ENCODE results near the gene AK4.

AK4 gene

DNA sequence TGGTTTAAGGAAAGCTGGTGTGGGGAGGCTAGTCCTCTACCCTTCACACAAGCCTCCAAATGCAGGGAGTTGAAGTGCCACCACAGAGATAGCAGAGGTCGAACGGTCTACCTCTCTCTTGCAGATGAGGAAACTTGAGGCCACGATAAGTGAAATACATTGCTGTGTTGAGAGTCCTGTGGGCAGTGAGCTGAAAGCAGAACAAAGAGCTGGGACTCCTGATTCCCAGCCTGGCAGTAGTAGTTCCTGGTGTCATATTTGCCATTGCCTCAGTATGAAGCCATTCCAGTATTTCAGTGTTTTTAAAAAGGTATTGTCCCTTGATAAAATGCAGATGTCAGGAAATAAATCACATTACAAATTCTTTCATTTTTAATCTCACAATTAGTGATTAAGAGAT, 28.6 kb downstream of the AK4 start:
- no peak for DNase-seq (ENCODE audit: low spot score)

DNA sequence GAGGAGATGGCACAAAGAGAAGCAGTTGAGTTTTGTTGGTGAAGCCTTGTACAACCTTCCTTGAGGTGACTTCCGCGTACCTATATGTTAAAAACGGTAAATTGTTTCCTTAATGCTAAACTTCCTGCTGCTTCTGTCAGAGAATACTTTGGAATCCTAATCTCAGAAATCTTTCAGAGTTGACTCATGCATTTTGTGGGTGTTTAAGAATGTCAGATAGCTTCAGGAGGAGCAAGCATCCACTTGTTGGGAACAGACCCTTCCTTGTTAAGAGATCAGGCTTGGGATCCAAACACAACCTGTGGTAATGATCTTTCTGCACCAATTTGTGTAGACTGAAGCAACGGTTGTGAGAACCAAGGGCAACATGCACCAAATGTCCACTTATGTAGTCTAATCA, 29.5 kb downstream of the AK4 start:
- no peak for DNase-seq (ENCODE audit: low spot score)

DNA sequence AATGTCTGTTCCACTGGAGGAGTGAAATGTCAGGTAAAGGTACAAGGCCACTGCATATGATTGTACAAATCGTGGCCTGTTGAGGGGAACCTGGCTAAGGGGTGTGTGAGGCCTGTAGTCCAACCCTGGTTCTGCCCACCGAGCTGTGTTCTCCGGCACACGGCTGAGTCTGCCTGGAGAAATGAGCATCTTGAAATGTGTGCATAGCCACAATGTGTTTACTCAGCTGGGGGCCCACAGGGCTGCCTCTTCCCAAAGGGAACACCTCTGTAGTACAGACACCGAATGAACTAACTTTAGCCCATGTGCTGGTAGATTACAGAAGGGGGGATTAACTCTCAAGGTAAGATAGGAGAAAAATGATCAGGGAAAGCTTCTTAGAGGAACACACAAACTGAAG, 30.2 kb downstream of the AK4 start:
- DNase-seq (ENCODE audit: low spot score): no peak

DNA sequence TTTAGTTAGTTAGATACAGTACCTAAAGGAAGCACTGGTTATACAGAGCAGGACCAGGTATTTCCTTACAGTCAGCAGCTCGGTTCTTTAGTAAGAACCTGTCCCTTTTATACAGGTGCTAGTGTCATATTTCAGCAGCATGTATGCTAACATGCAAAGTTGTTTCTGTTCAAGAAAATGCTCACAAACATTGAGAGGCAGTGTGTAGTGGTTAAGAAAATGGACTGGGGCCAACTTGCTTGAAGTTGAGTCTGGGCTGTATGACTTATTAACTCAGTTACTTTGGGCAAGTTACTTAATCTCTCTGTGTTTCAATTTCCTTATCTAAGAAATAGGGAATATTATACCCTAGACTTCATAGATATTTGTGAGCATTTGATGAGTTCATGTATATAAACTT, 31.1 kb downstream of the AK4 start:
- DNase-seq (ENCODE audit: low spot score): no peak

DNA sequence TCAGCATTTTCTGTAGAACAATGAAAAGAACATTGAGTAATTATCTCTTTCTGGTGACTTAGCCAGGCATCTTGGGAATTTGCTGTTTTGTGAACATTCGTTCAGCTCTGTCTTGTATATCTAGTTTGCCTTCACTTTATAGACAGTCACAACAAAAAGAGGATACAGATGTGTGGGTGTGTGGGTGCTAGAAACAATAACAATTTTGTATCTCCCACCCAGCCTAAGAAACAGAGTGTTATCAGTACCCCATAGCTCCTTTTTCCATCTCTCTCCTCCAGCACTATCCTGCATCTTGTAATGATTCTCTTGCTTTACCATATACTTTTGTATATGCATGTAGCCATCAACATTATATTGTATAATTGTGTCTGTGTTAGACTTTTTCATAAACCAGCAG, 33.0 kb downstream of the AK4 start:
- DNase-seq (ENCODE audit: low spot score): no peak

DNA sequence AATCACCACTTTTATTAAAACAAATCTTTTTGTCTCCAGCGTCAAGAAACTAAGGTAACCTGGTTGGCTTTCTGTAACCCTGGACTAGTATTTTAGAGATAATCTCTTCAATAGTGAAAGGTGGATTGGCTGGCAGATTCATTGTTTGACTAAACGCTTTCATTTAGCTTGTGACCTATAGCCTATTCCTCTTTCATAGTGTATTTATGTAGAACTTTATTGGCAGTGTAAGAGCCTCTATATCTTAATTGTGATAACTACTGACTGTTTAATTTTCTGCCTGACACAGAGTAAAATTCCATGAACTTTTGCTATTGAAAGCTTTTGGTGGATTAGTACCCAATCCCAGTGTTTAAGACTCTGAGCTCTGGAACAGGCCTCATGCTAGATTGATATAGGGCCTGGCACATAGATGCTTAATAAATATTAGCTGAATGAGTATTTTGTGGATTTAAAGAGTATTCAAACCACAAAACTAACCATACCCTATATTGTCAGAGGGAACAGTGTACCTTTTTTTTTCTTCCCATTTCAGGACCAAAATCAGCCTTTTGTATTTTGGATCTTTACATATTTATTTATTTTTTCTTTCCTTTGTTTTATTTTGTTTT, 34.8 kb downstream of the AK4 start:
- no peak for DNase-seq (ENCODE audit: low spot score)

DNA sequence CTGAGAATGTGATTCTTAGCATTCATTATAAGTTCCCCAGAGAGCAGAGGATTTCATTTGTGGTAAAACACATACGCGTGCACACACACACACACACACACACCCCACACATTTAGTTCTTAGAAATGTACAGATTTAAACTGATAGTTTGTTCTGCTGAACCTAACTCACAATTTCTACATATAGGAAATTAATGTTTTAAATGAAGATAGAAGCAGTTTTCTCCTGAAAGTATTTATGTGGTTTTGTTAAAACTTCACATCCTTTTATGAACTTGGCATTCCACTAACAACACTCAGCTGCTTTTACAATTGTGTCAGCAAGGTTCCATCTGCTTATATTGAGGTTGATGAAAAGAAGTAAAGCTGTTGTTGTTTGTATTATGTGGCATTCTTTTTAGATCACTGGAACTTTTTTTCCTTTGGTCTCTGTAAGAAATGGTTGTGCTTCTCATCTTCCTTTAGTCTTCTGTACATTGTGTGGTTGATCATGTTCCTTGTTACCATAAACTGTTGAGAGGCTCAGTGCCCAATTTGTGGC, 41.6 kb downstream of the AK4 start:
- DNase-seq (ENCODE audit: low spot score): no peak

DNA sequence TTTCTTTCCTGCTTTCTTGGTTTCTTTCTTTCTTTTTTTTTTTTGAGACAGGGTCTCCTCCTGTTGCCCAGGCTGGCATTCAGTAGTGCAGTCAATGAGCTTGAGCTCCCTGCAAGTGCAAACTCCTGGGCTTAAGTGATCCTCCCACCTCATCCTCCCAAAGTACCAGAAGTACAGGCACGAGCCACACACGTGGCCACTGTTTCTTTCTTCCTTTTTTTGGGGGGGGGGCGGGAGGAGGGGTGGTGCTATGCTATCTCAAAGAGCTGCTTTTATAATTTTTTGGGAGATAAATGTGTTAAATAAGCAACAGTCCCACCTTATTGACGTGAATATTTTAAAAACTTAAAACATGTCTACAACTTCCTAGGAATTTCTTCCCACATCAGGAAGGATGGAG, 42.2 kb downstream of the AK4 start:
- no peak for DNase-seq (ENCODE audit: low spot score)

DNA sequence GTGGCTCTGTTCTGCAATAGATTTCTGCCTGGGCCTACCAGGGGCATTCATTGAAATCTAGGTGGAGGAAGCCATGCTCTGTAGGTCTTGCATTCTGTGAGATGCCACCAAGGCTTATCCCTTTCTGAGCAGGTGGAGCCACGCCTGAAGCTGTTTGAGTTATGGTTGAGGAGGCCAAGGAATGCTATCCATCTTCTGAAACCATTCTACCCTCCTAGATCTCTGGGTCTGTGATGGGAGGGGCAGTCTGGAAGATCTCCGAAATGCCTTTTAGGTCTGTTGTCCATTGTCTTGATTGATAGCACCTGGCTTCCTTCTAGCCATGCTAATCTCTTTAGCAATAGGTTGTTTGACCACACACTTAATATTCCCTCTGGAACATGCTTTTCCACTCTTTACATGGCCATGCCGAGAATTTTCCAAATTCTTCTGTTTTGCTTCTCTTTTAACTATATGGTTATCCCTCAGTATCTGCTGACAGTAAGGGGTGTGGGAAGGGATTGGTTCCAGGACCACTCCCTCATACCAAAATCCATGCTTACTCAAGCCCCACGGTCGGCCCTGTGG, 45.2 kb downstream of the AK4 start:
- no peak for DNase-seq (ENCODE audit: low spot score)

DNA sequence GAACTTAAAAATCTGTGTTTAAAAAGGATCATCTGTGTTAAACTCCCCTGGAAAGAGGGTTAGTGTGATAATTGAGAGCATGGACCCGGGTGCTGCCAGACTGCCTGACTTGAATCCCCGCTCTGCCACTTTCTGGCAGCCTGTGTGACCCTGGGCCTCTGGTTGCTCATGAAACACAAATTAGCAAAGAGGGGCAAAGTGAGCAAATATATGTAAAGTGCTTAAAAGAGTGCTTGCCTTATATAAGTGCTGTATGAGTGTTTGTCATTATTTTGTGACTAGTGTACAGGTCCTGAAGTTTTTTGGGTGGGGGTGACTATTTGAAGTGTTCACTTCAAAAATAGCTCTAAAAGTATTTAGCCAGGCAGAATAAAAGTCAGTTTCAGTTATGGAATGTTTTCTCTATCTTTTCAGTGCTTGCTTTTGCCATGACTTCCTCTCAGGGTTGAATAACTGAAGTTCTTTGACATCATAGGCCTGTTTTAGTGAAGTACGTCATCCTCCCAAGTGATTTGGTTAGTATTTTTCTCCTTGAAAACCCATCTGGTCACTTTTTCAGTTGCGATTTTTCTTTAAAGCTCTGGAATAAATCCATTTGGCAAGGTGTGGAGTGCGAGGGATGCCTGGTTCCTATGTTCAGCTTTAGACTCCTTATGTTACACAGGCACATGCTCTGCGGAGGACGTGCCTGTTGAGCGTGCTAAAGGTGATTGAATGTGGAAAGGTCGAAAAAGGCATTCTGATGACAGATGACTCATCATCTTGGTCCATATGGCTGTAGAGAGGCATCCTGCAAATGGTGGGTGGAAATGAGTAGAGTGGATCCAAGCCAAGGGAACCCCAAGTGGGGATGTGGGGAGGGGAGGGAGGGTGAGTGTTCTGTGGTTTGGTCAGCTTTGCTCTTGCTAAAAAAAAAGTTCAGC, 47.8 kb downstream of the AK4 start:
- DNase-seq (ENCODE audit: low spot score): no peak

DNA sequence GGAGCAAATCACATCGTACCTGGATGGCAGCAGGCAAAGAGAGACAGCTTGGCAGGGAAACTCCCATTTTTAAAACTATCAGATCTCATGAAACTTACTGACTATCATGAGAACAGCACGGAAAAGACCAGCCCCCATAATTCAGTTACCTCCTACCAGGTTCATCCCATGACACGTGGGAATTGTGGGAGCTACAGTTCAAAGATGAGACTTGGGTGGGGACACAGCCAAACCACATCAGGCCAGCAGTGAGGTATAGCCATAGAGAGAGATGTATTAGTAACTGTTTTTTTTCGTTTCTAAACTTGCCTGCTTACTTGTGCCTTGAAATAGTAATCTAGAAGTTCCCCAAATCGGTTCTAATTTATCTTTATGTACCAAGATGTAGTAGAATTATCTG, 48.9 kb downstream of the AK4 start:
- DNase-seq (ENCODE audit: low spot score): no peak

DNA sequence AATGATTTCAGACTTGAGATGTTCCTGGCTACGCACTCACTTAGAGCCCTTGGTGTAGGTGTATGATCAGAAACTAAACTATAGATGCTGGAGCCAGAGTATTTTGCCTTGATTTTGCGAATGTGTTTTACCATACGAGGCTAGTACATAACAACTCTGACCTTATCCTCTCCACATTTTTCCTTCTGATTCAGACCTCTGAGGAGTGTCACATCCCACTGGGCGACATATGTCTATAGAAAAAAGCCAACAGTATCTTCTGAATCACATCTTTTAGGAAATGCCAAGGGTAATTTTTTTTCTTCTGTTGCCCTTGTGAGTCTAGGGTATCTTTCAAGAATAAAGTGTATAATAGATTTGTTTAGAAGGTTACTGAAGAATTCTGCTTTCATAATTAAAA, 49.6 kb downstream of the AK4 start:
- no peak for DNase-seq (ENCODE audit: low spot score)

DNA sequence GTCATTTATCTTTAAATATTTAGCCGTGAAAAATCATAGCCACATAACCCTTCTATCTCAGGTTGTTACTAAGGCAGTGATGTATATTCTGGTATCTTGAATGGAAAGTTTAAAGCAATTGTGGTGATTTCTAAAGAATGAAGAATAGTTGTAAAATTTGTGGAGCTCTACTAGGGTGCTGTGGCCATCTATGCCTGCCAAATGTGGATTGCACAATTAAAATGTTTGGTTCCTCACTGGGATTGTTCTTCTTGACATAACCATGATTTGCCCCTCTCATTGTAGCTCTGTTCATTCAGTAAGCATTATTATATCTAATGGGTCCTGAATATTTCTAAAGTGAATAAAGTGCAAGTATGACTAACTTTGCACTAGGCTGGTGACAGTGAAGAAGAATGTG, 50.1 kb downstream of the AK4 start:
- no peak for DNase-seq (ENCODE audit: low spot score)

DNA sequence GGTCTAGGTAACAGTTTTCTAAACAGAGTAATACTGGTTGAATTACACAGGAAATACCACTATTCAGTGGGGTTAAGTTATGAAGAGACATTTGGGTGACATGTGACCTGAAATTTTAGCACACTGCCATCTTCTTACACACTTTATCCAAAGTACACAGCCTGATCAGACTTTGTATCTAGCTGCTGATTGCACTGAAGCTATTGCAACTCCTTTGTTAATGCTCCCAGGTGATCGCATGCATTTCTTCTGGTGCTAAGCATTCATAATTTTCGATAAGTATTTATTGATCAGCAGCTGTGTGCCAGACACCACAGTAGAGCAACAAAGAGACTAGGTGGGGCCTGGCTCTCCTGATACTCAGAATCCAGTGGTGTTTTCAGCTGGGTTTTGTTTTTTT, 52.4 kb downstream of the AK4 start:
- no peak for DNase-seq (ENCODE audit: low spot score)

DNA sequence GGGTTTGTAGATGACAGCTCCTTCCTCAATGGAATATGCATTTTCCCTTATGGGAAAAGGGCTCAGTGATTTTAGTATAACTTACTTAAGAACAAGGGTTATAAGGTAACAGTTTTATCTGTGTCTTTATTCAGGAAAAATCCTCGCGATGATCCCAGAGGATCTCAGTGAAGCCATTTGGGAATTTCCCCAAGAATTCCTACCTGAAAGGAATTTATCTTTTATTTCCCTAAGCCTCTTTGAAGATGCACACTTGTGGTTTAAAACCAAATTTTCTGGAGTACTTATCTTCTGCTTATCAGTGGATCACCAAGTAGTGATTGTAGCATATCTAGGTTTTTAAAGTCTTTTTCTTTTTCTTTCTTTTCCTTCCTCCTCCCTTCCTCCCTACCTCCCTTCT, 58.8 kb downstream of the AK4 start:
- DNase-seq (ENCODE audit: low spot score): no peak

DNA sequence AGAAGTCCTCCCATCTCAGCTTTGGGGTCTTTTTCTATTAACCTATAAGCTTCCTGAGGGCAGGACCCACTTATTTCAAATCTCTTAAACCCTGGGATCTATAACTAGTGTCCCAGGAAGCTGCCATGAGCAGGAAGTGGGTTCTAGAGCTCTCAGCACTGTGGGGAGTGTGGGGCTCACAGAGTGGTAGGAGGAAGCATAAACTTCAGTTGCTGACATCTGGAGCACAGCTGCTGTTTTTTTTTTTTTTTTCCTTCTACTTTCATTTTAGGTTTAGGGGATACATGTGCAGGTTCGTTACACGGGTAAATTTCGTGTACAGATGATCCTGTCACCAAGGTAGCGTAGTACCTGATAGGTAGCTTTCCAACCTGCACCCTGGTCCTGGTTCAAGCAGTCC, 59.3 kb downstream of the AK4 start:
- no peak for DNase-seq (ENCODE audit: low spot score)

DNA sequence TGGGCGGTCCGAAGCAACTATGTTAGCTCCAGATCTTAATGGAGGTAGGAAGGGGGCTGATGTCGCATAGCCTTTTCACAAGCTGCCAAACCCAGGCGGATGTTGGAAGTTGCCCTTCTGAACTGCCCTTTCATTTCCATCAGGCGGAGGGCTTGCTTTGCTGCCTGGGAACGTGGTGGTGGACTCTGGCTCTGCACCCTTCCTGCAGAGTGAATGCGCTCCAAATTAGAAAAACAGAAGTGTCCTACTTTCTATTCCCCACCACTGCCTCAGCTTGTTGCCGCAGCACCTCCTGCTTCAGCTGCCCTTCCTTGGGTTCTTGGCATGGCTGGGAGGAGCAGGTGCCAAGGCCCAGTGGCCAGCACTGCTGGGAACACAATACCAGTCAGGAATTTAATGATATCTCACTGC, 60.6 kb downstream of the AK4 start:
- DNase-seq (ENCODE audit: low spot score): peak; percentile 64

DNA sequence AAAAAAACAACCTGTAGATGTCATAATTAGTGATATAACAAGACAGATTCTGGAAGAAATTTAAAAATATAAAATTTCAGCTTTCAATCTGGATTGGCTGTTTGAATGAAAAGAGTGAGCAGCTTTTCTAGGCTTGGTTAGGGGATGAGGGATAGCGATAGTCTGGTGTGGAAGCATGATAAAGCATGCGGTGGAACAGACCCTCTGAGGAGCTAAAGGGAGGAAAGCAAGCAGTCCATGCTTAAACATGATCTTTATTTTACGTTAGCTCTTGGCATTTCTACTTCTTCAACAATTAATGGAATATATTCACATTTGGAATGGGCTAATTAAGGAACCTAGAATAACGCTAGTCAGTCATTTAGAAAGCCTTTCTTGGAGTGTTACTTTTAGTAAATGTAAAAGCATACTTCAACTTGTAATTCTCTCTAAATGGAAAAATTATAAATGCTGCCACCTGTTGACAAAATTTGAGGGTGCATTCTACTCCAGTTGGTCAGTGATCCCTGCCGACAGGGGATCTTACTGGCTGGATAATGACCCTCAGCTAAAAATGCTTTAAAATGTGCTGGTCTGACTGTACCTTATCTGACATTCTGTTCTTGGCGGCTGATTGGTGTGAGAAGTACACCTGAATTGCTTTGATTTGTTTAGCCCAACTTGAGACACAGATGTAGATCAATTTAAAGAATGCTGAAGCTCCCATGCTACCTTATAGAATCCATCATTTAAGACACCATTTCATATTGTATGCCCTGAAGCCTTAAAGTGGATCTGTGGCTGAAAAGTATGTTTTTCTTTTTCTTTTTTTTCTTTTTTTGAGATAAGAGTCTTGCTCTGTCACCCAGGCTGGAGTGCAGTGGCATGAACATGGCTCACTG, 61.2 kb downstream of the AK4 start:
- DNase-seq (ENCODE audit: low spot score): peak; percentile 47

DNA sequence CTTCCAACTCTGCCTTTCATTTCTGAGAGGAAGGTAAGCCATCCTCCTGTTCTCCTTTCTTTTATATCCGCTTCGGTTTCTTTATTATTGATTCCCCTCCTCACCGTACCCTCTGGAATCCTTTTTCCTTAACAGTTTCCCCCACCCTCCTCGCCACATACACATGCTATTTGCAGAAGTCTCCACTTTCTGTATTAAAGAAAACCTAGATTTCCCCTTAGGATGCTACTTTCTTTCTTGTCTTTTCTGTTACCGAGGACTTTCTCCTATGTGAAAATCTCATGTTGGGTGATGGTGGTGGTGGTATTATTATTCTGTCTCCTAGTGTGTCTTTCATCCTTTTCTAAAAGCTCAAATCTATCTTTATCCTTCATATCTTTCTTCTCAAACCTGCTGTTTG, 62.3 kb downstream of the AK4 start:
- DNase-seq (ENCODE audit: low spot score): no peak

DNA sequence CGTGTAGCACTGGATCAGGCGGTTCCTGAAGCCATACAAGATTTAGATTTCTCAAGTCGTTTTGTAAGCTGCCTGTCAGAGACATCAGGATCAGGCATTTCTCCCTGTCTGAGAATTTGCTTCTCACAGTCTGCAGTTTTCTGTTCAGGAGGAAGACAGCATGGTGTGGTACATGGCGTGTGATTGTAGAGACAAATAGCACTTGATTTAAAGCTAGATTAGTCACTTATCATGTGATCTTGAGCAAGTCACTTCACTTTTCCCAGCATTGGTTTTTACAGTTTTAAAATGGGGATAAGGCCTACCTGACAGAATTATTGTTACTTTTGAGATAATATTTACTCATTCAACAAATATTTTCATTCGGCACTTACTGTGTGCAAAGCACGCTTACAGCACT, 63.3 kb downstream of the AK4 start:
- DNase-seq (ENCODE audit: low spot score): no peak

DNA sequence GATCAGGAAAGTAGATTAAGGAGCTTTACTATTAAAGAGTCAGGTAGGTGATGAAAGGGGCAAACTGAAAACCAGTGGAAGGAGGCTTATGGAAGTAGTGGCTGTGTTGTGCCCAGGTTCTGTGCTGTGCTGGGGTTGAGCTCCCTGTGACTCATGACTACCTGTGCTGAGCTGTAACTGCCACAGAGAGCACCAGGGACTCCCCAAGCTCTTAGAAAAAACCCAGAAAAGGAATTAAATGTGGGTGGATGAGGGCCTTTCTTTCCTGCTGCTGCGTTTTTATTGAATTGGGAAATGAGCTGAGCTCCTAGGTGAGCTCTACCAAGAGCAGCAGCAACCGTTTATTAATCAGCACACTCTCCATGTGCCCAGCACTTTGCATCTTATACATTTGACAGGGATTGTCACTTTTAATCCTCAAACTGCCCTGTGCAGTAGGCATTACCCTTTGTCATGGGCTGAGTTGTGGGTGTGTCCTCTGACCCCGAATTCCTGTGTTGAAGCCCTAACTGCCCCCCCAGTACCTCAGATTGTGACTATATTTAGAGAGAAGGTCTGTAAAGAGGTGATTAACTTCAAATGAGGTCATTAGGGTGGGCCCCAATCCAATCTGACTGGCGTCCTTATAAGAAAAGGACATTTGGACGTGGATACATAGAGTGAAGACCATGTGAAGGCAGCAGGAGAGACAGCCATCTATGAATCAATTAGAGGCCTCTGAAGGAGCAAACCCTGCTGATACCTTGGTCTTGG, 65.4 kb downstream of the AK4 start:
- no peak for DNase-seq (ENCODE audit: low spot score)

Measured in Ammon's horn (tissue), 1 donor.